Liver (tissue), 3 donors: ENCODE data around the gene ZBTB21.

Experiments
- EGR1 ChIP-seq, 2 donors: IDR thresholded peaks; 2 replicates each; pipeline ENCODE4 v1.6.1; 2016 to 2018; ENCODE audit warnings: antibody characterized with exemption in 2 of 2, low read depth in 2 of 2
- FOXA1 ChIP-seq: IDR thresholded peaks from 2 replicates; pipeline ENCODE4 v1.6.1; 2016; ENCODE audit warnings: antibody characterized with exemption
- HNF4A ChIP-seq, 2 donors: conservative IDR thresholded peaks; 2 replicates each; pipeline ENCODE4 v1.6.1; 2016; ENCODE audit warnings: antibody characterized with exemption in 2 of 2, mild to moderate bottlenecking in 2 of 2
- JUND ChIP-seq, 2 donors: IDR thresholded peaks; 2 replicates each; pipeline ENCODE4 v1.6.1; 2016; ENCODE audit warnings: antibody characterized with exemption in 2 of 2
- RAD21 ChIP-seq, 2 donors: IDR thresholded peaks; 2 replicates each; pipeline ENCODE4 v1.6.1; 2016; ENCODE audit warnings: antibody characterized with exemption in 2 of 2, mild to moderate bottlenecking in 2 of 2
- SP1 ChIP-seq: IDR thresholded peaks from 2 replicates; pipeline ENCODE4 v1.6.1; 2018; ENCODE audit warnings: antibody characterized with exemption, mild to moderate bottlenecking
- TAF1 ChIP-seq: conservative IDR thresholded peaks from 2 replicates; pipeline ENCODE4 v1.6.1; 2016; ENCODE audit warnings: antibody characterized with exemption, mild to moderate bottlenecking
- YY1 ChIP-seq: IDR thresholded peaks from 2 replicates; pipeline ENCODE4 v1.6.1; 2016; ENCODE audit warnings: antibody characterized with exemption, mild to moderate bottlenecking
- TF ChIP-seq, protein P1 (sequence below): fragments of 150-350 bp; IDR thresholded peaks from 2 replicates; pipeline ENCODE4 v1.5.1; 2017; ENCODE audit warnings: improper control_type of control experiment, low read depth, low read length; ENCODE audit not compliant: missing input control
- TF ChIP-seq, protein P2 (sequence below): IDR thresholded peaks from 2 replicates; pipeline ENCODE4 v1.6.1; 2016; ENCODE audit warnings: antibody characterized with exemption, mild to moderate bottlenecking
- TF ChIP-seq, protein P3 (sequence below): IDR thresholded peaks from 2 replicates; pipeline ENCODE4 v1.6.1; 2016; ENCODE audit warnings: antibody characterized with exemption
- donor health status: healthy.
- donor health status: healthy.

DNA sequence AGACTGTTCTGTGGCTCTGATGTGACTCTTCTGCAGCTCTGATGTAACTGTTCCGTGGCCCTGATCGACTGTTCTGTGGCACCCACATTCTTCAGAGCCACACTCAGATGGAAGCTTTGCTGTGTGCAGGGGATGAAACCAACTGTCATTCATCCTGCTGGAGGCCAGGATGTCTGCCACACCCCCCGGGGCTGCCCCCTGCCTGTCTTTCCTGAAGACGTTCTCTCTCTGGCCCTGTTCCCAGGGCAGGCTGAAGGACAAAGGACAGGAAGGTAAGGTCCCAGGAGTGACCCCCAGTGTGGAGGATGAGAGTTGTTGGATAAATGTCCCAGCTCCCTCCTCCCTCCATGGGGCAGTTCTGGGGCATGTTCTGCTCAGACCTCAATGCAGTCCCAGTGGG is 31.6 kb upstream of the ZBTB21 start:
- TF ChIP-seq, protein P1, sequence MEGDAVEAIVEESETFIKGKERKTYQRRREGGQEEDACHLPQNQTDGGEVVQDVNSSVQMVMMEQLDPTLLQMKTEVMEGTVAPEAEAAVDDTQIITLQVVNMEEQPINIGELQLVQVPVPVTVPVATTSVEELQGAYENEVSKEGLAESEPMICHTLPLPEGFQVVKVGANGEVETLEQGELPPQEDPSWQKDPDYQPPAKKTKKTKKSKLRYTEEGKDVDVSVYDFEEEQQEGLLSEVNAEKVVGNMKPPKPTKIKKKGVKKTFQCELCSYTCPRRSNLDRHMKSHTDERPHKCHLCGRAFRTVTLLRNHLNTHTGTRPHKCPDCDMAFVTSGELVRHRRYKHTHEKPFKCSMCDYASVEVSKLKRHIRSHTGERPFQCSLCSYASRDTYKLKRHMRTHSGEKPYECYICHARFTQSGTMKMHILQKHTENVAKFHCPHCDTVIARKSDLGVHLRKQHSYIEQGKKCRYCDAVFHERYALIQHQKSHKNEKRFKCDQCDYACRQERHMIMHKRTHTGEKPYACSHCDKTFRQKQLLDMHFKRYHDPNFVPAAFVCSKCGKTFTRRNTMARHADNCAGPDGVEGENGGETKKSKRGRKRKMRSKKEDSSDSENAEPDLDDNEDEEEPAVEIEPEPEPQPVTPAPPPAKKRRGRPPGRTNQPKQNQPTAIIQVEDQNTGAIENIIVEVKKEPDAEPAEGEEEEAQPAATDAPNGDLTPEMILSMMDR, result no peak
- TF ChIP-seq SP1 (no peak), TAF1 (no peak), HNF4A (conservative IDR thresholded peaks at IDR 0.05) (no peak), JUND (IDR thresholded peaks at IDR 0.05) (no peak), EGR1 (IDR thresholded peaks at IDR 0.05; ENCODE audit: low read depth in 2 of 2) (no peak), YY1 (no peak), FOXA1 (no peak), RAD21 (IDR thresholded peaks at IDR 0.05) (no peak)
- TF ChIP-seq, protein P2, sequence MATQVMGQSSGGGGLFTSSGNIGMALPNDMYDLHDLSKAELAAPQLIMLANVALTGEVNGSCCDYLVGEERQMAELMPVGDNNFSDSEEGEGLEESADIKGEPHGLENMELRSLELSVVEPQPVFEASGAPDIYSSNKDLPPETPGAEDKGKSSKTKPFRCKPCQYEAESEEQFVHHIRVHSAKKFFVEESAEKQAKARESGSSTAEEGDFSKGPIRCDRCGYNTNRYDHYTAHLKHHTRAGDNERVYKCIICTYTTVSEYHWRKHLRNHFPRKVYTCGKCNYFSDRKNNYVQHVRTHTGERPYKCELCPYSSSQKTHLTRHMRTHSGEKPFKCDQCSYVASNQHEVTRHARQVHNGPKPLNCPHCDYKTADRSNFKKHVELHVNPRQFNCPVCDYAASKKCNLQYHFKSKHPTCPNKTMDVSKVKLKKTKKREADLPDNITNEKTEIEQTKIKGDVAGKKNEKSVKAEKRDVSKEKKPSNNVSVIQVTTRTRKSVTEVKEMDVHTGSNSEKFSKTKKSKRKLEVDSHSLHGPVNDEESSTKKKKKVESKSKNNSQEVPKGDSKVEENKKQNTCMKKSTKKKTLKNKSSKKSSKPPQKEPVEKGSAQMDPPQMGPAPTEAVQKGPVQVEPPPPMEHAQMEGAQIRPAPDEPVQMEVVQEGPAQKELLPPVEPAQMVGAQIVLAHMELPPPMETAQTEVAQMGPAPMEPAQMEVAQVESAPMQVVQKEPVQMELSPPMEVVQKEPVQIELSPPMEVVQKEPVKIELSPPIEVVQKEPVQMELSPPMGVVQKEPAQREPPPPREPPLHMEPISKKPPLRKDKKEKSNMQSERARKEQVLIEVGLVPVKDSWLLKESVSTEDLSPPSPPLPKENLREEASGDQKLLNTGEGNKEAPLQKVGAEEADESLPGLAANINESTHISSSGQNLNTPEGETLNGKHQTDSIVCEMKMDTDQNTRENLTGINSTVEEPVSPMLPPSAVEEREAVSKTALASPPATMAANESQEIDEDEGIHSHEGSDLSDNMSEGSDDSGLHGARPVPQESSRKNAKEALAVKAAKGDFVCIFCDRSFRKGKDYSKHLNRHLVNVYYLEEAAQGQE, result no peak
- TF ChIP-seq, protein P3, sequence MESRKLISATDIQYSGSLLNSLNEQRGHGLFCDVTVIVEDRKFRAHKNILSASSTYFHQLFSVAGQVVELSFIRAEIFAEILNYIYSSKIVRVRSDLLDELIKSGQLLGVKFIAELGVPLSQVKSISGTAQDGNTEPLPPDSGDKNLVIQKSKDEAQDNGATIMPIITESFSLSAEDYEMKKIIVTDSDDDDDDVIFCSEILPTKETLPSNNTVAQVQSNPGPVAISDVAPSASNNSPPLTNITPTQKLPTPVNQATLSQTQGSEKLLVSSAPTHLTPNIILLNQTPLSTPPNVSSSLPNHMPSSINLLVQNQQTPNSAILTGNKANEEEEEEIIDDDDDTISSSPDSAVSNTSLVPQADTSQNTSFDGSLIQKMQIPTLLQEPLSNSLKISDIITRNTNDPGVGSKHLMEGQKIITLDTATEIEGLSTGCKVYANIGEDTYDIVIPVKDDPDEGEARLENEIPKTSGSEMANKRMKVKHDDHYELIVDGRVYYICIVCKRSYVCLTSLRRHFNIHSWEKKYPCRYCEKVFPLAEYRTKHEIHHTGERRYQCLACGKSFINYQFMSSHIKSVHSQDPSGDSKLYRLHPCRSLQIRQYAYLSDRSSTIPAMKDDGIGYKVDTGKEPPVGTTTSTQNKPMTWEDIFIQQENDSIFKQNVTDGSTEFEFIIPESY, result no peak
